ENCODE measurements around the gene GAB1.

GAB1 gene

DNA sequence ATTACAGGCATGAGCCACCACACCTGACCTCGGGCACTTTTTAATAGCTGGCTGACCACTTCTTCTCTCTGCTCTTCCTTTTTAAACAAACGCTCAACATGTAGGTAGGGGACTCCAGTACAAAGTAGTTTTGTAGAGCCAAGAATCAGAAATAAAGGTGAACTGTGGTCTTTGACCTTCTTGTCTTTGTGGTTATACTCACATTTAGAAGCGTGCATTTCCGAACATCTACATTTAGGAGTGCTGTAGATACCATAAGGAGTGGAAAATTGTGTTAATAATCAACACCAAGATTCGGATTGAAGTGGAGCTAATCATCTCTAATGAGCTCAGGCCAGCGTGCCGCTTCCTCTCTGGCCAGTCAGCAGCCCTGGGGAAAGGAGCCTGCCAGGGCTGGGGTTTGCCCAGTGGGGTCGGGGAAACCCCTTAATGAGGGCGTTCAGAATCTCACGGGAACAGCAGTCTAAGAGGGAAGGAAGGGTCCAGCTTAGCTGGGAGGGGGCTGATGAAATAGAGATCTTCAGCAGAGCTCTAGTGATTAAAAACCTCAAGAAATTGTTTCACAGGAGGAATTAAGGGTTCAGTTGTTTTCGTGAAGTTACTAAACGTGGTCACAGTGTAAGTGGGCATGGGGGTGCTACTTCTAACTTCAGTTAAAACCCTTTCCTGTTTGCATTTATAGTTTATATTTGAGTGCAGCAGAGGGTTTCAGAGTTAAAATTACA lies 81.2 kb downstream of the GAB1 start:
- no peak for DNase-seq (ENCODE audit: low spot score)

- DNase-seq (ENCODE audit: low spot score): no peak
Observed at GRCh38 chr4:143420227-143420626, 83.6 kb downstream of the GAB1 start.

GRCh38 chr4:143421609-143422008 lies 84.9 kb downstream of the GAB1 start:
- no peak for DNase-seq (ENCODE audit: low spot score)

DNA sequence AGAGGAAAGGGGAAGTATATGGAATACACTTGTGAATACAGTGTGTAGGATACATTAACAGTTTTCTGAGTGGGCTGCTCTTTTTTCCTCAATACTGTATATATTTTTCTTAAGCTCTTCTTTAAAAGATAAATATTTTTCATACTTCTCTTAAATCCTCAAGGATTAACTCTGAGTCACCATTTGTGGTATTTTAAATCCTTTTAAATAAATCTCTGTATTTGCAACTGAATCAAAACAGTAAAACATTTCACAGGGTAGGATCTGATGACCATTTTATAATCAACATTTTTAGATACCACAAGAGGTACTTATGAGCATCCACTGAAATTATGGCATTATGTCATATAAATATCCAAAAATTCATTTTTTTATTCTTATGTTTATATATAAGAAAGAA lies 87.6 kb downstream of the GAB1 start:
- DNase-seq (ENCODE audit: low spot score): no peak

DNA sequence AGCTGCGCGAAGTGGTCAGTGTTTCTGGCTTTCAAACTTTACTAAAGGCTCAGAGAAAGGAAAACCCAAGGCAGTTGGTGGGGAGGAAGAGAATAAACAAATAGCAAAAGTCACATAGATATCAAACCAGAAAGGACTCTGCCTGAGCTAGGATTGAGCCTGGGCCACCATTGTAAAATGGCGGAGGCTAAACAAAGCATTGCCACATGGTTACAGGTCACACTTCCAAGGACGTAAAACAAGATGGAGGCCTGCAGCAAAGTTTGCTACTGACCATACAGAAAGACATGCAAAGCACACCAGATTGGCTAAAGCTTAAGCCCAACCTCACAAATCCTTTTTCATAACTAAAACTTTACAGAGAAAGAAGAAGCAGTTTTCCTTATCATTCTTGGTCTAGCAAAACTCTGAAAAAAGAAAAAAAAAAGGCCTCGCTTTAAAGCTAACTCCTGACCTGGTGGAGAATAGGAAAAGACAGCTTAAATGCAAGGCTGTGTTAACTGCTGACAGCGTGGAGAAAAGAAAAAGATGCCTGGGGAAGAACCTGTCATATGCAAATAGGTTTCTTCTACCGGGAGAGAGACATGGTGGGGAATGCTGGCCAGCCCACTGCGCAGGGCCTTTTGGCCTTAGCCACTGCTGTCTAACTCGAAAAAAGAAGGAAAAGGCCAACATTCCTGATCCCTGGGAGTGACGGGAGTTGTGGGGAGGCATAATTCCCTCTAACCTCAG lies 95.0 kb downstream of the GAB1 start:
- no peak for DNase-seq (ENCODE audit: low spot score)

- no peak for DNase-seq (ENCODE audit: low spot score)
Observed at GRCh38 chr4:143432258-143432591, 95.5 kb downstream of the GAB1 start.

DNA sequence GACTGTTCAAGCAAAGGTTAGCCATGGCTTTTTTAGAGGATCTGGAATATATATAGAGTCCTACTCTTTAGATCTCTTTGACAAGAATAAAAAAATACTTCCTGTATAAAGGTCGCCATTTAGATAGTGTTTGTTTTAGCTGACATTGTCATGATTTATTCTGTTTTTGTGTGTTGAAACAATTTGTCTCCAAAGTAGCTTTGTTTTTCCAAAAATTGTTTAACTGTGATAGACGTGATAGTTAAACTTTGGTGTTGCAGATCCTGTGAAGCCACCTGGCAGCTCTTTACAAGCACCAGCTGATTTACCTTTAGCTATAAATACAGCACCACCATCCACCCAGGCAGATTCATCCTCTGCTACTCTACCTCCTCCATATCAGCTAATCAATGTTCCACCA lies 96.6 kb downstream of the GAB1 start:
- DNase-seq (ENCODE audit: low spot score): no peak

DNA sequence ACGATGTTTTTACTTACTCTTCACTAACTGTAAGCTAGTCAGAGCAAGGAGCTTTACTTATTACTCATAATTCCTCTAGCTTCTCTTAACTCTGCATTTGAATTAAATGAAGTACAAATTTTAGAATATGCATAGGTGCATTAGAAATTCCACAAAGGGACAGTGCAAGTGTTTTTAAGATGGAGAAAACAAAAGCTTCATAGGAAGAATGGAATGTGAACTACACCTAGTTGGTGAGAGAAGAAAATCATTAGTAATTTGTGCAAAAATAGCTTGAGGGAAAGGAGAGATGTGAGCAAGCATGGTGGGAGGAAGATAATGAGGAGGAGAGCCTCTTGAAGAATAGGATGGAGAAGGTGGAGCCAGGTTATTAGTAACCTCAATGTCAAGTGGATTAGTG lies 99.3 kb downstream of the GAB1 start:
- no peak for DNase-seq (ENCODE audit: low spot score)

GRCh38 chr4:143437476-143437875 lies 100.8 kb downstream of the GAB1 start:
- DNase-seq (ENCODE audit: low spot score): no peak

DNA sequence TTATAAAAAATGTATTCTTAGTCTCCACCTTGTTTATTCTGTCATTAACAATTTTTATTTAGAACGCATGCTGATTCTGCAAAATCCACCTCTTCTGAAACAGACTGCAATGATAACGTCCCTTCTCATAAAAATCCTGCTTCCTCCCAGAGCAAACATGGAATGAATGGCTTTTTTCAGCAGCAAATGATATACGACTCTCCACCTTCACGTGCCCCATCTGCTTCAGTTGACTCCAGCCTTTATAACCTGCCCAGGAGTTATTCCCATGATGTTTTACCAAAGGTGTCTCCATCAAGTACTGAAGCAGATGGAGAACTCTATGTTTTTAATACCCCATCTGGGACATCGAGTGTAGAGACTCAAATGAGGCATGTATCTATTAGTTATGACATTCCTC lies 101.3 kb downstream of the GAB1 start:
- no peak for DNase-seq (ENCODE audit: low spot score)

DNA sequence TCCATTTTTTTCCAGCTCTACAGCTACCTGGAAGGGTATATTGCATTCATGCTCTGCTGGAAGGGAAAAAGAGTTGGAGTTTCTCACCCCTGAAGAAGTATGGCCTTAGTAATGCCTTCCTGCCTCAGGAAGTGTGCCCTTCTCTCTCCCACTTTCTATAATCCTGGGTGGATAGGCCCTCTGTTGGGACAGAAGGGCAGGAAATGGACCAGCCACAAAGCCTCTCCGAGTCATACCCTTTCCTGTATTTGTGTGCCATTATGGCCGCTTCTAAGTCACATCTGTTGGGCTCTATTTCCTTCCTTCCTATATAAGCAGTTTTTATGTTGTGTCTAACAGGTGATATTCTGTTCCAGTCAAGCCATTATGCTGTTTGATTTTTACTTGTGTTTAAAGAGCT lies 102.0 kb downstream of the GAB1 start:
- no peak for DNase-seq (ENCODE audit: low spot score)

DNA sequence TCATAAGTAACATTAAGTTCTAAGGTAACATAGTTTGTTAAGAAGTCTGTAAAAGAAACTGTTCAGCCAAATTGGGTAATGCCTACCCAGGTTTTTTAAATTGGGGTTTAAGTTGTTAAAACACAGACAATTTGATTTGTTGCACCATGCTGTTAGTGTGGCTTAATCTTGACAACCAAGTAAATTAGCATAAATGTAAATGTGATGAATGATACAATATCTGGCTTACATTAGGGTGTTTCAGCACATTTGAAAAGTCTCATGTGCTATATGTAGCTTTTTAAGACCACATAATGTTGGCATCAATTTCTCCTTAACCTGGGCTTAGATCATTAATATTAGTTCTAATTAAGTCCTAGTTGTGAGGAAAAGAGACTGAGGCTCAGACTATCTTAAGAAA lies 104.4 kb downstream of the GAB1 start:
- DNase-seq (ENCODE audit: low spot score): no peak

DNA sequence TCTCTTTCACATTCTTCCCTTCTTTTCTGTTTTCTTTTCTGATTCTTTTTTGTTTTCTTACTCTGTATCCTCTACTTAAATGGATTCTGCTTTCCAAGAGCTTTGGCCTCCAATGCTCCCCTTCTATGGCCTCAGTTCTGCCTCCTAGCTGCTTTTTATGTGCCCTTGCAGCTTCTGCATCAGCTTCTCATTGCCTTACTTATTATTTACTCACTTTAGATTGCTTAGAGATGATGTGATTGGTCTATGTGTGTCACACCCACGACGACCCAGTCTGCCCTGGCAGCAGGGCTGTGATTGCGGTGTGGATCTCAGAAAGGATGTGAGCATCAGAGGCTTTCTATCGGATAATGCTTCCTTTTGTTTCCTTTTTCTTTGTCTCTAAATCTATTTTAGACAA lies 105.0 kb downstream of the GAB1 start:
- DNase-seq (ENCODE audit: low spot score): no peak

- DNase-seq (ENCODE audit: low spot score): no peak
Observed at GRCh38 chr4:143443728-143444127, 107.1 kb downstream of the GAB1 start.

DNA sequence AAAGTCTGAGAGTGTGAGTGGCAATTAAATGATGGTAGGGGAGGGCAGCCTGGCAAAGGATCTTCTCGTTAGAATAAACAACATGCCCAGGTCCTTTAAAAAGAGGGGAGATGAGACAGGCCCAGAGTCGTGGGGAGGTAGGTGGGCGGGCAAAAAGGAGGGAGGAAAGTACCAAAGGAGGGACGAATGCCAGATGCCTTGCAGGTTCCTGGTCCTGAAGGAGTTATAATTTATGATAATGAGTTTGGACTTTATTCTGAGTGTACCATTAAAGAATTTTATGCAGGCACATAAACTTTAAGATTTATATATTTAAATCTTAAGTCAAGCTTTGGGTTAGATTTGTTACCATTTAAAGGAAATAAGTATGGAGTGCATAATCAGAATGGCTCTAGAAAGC lies 114.5 kb downstream of the GAB1 start:
- DNase-seq (ENCODE audit: low spot score): no peak

GRCh38 chr4:143455211-143455610 lies 118.5 kb downstream of the GAB1 start:
- DNase-seq (ENCODE audit: low spot score): no peak

DNA sequence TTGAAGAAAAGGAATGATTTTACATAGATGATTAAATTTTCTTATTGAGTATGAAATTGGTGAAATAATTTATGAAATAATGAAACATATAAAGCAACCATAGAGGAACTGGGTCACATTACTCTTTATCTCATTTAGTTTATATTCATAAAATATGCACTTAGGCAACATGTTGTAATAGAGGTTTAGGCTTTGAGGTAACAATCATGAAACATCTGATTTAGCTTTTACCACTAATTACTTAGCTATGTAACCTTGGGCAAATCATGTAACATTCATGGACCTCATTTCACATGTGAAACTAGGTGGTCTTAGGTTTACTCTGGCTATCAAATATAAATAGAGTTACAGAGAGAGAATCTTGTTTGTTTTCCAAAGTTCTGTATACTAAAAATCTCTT lies 122.3 kb downstream of the GAB1 start:
- DNase-seq (ENCODE audit: low spot score): no peak

GRCh38 chr4:143473334-143474126 lies 136.9 kb downstream of the GAB1 start:
- peak; percentile 33 for DNase-seq (ENCODE audit: low spot score)

- no peak for DNase-seq (ENCODE audit: low spot score)
Observed at GRCh38 chr4:143477487-143477886, 140.8 kb downstream of the GAB1 start.

DNA sequence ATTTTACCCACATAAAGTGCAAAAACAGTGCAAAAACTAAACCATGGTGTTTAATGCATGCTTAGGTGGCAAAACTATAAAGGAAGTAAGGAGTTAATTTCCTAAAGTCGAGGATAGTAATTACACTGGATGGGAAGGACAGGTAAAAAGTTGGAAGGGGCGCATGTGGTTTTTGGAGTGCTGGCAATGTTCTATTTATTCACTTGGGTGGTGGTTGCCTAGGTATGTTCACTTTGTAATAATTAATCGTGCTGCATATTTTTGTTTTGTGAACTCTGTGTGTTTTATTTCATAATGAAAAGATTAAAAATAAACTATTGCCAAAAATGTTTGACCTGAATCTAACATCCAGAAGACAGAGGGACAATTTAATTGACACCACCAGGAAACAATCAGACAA lies 144.7 kb downstream of the GAB1 start:
- DNase-seq (ENCODE audit: low spot score): no peak

GRCh38 chr4:143482840-143483239 lies 146.2 kb downstream of the GAB1 start:
- DNase-seq (ENCODE audit: low spot score): peak; percentile 11

- no peak for DNase-seq (ENCODE audit: low spot score)
Observed at GRCh38 chr4:143486314-143486713, 149.6 kb downstream of the GAB1 start.

DNA sequence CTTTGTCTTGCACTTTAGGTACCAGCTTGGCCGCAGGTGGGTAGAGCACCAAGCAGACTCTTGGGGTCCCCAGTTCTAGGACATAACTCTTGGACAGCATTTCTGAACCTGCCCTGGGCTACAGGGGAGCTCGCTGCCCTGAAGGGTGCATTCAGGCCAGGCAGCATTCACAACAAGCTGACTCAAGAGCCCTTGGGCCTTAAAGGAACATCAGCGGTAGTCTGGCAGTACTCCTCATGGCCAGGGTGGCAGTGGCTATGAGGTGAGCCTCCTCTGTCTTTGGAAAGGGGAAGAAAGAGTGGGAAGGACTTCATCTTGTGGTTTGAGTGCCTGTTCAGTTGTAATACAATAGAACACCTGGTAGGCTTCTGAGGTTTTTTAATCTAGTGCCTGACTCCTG lies 152.0 kb downstream of the GAB1 start:
- DNase-seq (ENCODE audit: low spot score): no peak
